Panc1 (cell line): ENCODE measurements around the gene GSC2. TPM values are rescaled to one million over a fixed set of nuclear protein-coding genes. Genes with fewer than 3 reads are reported as not detected.
A peak's percentile ranks its signal among the peaks of the same experiment; 100 is the strongest.

Experiments
- ATAC-seq: fragments of 200-7000 bp; cut with Tn5 transposase; 2 replicates; pipeline ENCODE4 v1.9.1; 2020; ENCODE audit warnings: mild to moderate bottlenecking, moderate library complexity
- BruUV-seq: library from RNA; stranded (reverse); fragments of 400-500 nt; replicated peaks from 2 replicates; lab custom pipeline; 2021; lab: Mats Ljungman, UMichigan
- CTCF ChIA-PET: fragments of 300-600 bp; sonication (Branson Sonifier 250); formaldehyde crosslinking; loops from one replicate; lab custom pipeline; 2022; ENCODE audit warnings: antibody characterized with exemption; lab: Charles Lee
- POLR2A ChIA-PET: fragments of 300-600 bp; sonication (Branson Sonifier 250); formaldehyde crosslinking; loops from one replicate; lab custom pipeline; 2022; ENCODE audit warnings: antibody characterized with exemption; lab: Charles Lee
- DNase-seq: peaks from one replicate; pipeline ENCODE4 v3.0.0-alpha.2; 2010; ENCODE audit warnings: low read depth, low spot score
- H3K27ac ChIP-seq: 2 replicates; pipeline ENCODE4 v1.5.1; 2011; ENCODE audit warnings: mild to moderate bottlenecking, low read length, inconsistent platforms
- H3K27me3 ChIP-seq: fragments of 200-500 bp; sonication (Bioruptor generic); 2 replicates; pipeline ENCODE4 v1.6.0; 2014; ENCODE audit warnings: low read length, inconsistent platforms; ENCODE audit not compliant: control insufficient read depth, insufficient read depth
- H3K36me3 ChIP-seq: fragments of 200-500 bp; sonication (Bioruptor generic); 2 replicates; pipeline ENCODE4 v1.5.1; 2014; ENCODE audit warnings: inconsistent platforms, mild to moderate bottlenecking, low read length, moderate library complexity; ENCODE audit not compliant: control insufficient read depth, insufficient read depth
- H3K4me1 ChIP-seq: 2 replicates; pipeline ENCODE4 v1.5.1; 2011; ENCODE audit warnings: inconsistent platforms, mild to moderate bottlenecking, low read length, moderate library complexity; ENCODE audit not compliant: control insufficient read depth, insufficient read depth
- H3K4me3 ChIP-seq, 2 experiments: 2 replicates each; pipeline ENCODE4 v1.5.1; 2011 to 2012; ENCODE audit warnings: low read depth in 2 of 2, low read length in 2 of 2, mild to moderate bottlenecking in 2 of 2, inconsistent platforms in 1 of 2, moderate library complexity in 1 of 2
- H3K9me3 ChIP-seq: fragments of 200-500 bp; sonication (Bioruptor generic); 2 replicates; pipeline ENCODE4 v1.5.1; 2014; ENCODE audit warnings: low read depth, mild to moderate bottlenecking, inconsistent platforms, low read length, moderate library complexity; ENCODE audit not compliant: control insufficient read depth, insufficient read depth
- CTCF ChIP-seq: fragments of 450-650 bp; IDR thresholded peaks from 2 replicates; pipeline ENCODE4 v1.5.1; 2017; ENCODE audit warnings: mild to moderate bottlenecking
- POLR2AphosphoS5 ChIP-seq: IDR thresholded peaks from 2 replicates; pipeline ENCODE4 v1.6.1; 2012; ENCODE audit warnings: mild to moderate bottlenecking, low read depth, low read length, moderate library complexity
- REST ChIP-seq, 2 experiments: IDR thresholded peaks; 2 replicates each; pipeline ENCODE4 v1.6.1; 2011 to 2012; ENCODE audit warnings: low read depth in 2 of 2, control low read depth in 1 of 2, low read length in 1 of 2, mild to moderate bottlenecking in 1 of 2, moderate library complexity in 1 of 2; ENCODE audit not compliant: insufficient read depth in 1 of 2
- SIN3A ChIP-seq: IDR thresholded peaks from 2 replicates; pipeline ENCODE4 v1.6.1; 2012; ENCODE audit warnings: low read depth, mild to moderate bottlenecking, low read length, moderate library complexity, borderline replicate concordance; ENCODE audit not compliant: insufficient read depth
- TCF7L2 ChIP-seq: IDR thresholded peaks from 2 replicates; pipeline ENCODE4 v1.6.1; 2011; ENCODE audit warnings: mild to moderate bottlenecking, low read depth, low read length, inconsistent platforms
- in situ Hi-C: cut with HindIII; loops from 2 replicates; pipeline ENCODE4 v1.10.0; 2016; ENCODE audit warnings: low sequenced_read_pairs, low pct_unique_long_range_greater_than_20kb
- intact Hi-C: fragments of 100-400 bp; cut with micrococcal nuclease; formaldehyde crosslinking; loops from one replicate; pipeline ENCODE4 v1.10.0; 2022; ENCODE audit not compliant: unreplicated experiment
- total RNA-seq: library from RNA; stranded (reverse); gene quantifications from one replicate; pipeline ENCODE4 v1.2.1, GENCODE V29; 2021; ENCODE audit not compliant: unreplicated experiment

GSC2 gene
- total RNA-seq, 1 experiment from 2014 or later, result 0.23 TPM

GRCh38 chr22:19169947-19170318 is 19.8 kb upstream of the GSC2 start:
- BruUV-seq, result no TSS peak
- no peak overlapping the region for H3K27ac ChIP-seq
- no peaks in the 10 kb centered on the region for H3K9me3 ChIP-seq
- no peaks in the 10 kb centered on the region for H3K36me3 ChIP-seq
- DNase-seq, result no peak
- POLR2A ChIA-PET, result no interaction called here
- H3K4me3 ChIP-seq, result peak overlapping the region; percentile 28 to 41; a peak in 3 of 4 replicates
- no peak for ATAC-seq
- CTCF ChIA-PET, result interaction anchor here (0.6 kb wide), 1 partner anchor 18 kb away, joined by 12 read pairs; no protein-coding TSS in a partner anchor
- peaks cover 24% of the 10 kb centered on the region for H3K4me1 ChIP-seq
- no peaks in the 10 kb centered on the region; the same call in 1 of the 2 replicates for H3K27me3 ChIP-seq
- intact Hi-C loops (no loop called here), in situ Hi-C loops (no loop called here)
- TF ChIP-seq CTCF (no peak), POLR2AphosphoS5 (no peak), SIN3A (no peak), TCF7L2 (no peak), REST (IDR thresholded peaks at IDR 0.05; ENCODE audit: insufficient read depth in 1 of 2, low read depth in 2 of 2, low read length in 1 of 2) (no peak)

- DNase-seq, result no peak
- Histone ChIP-seq H3K36me3 (no peaks in the 10 kb centered on the region), H3K27me3 (no peaks in the 10 kb centered on the region; the same call in 1 of the 2 replicates), H3K4me1 (peaks cover 18% of the 10 kb centered on the region), H3K27ac (no peak overlapping the region), H3K4me3 (peak overlapping the region; percentile 28 to 41), H3K9me3 (no peaks in the 10 kb centered on the region)
- TF ChIP-seq POLR2AphosphoS5 (no peak), TCF7L2 (no peak)
- CTCF ChIA-PET, result interaction anchor here (0.6 kb wide), 1 partner anchor 17 kb away, joined by 12 read pairs; no protein-coding TSS in a partner anchor
- POLR2A ChIA-PET, result no interaction called here
- BruUV-seq, result no TSS peak
- in situ Hi-C loops, result no loop called here
- no peak for ATAC-seq
- intact Hi-C loops, result no loop called here
Measured at GRCh38 chr22:19169002-19169946, 19.2 kb upstream of the GSC2 start.
